K562 (cell line): ENCODE data around the gene USPL1. TPM values are rescaled to one million over a fixed set of nuclear protein-coding genes. Genes with fewer than 3 reads are reported as not detected.

ENCODE experiments used
- ATAC-seq: fragments of 200-7000 bp; cut with Tn5 transposase; 3 replicates; pipeline ENCODE4 v1.9.1; 2020; ENCODE audit warnings: moderate library complexity
- BruUV-seq: library from RNA; stranded (reverse); fragments of 400-500 nt; replicated peaks from 2 replicates; lab custom pipeline; 2021; lab: Mats Ljungman, UMichigan
- CTCF ChIA-PET: fragments of 300-600 bp; formaldehyde crosslinking; extraction: SDS; loops from one replicate; lab custom pipeline; 2021; ENCODE audit warnings: low intra/inter-chr PET ratio; lab: Yijun Ruan, JAX
- POLR2A ChIA-PET: fragments of 300-600, 350-650 bp; sonication (Branson Sonifier 250); formaldehyde crosslinking; extraction: SDS; loops from one replicate; lab custom pipeline; 2021; ENCODE audit warnings: antibody characterized with exemption, inconsistent platforms; lab: Yijun Ruan, JAX
- DNase-seq, 4 experiments: peaks; one replicate each; pipeline versions ENCODE4 v3.0.0 to v3.0.0-alpha.2; 2011 to 2018; ENCODE audit warnings: low spot score in 3 of 4, mixed read lengths in 3 of 4; ENCODE audit errors: extremely low read depth in 1 of 4
- FAIRE-seq: peaks from 2 replicates; lab custom pipeline; 2011; peaks lifted over from hg19 to GRCh38; lab: Jason Lieb, UNC
- H2AFZ ChIP-seq: 2 replicates; pipeline ENCODE4 v1.6.0; 2011; ENCODE audit warnings: low read depth, low read length, control low read depth, inconsistent platforms
- H3K27ac ChIP-seq: fragments of 200-600 bp; 3 replicates; pipeline ENCODE4 v1.8.0; 2011; ENCODE audit warnings: low read depth, mild to moderate bottlenecking, control low read depth, inconsistent platforms, low read length, moderate library complexity, mixed read lengths; ENCODE audit errors: extremely low read depth
- H3K27me3 ChIP-seq, 2 experiments: fragments of 300-600 bp in 1 of 2; 2 replicates in 1 of 2; 3 replicates in 1 of 2; pipeline versions ENCODE4 v1.6.0 to v1.8.0; 2011; ENCODE audit warnings: inconsistent platforms in 2 of 2, low read length in 2 of 2, mild to moderate bottlenecking in 1 of 2, mixed read lengths in 1 of 2, moderate library complexity in 1 of 2; ENCODE audit not compliant: control insufficient read depth in 2 of 2, insufficient read depth in 2 of 2
- H3K36me3 ChIP-seq: fragments of 300-600 bp; 3 replicates; pipeline ENCODE4 v1.8.0; 2011; ENCODE audit warnings: mild to moderate bottlenecking, low read length, inconsistent platforms; ENCODE audit not compliant: control insufficient read depth, insufficient read depth
- H3K4me1 ChIP-seq, 2 experiments: fragments of 200-600 bp in 1 of 2; replicated peaks in 1 of 2; 2 replicates in 1 of 2; 3 replicates in 1 of 2; pipeline versions ENCODE4 v1.5.1 to v1.8.0; 2011; ENCODE audit warnings: inconsistent platforms in 2 of 2, low read length in 2 of 2, mild to moderate bottlenecking in 1 of 2, mixed read lengths in 1 of 2, moderate library complexity in 1 of 2; ENCODE audit not compliant: control insufficient read depth in 2 of 2, insufficient read depth in 2 of 2
- H3K4me2 ChIP-seq: 2 replicates; pipeline ENCODE4 v1.6.1; 2011; ENCODE audit warnings: low read length, control low read depth, inconsistent platforms, mixed read lengths; ENCODE audit not compliant: insufficient read depth
- H3K4me3 ChIP-seq: fragments of 200-600 bp; sonication (generic), shearing (Covaris generic); 2 replicates; pipeline ENCODE4 v1.5.1; 2016; ENCODE audit warnings: control low read depth, inconsistent platforms
- H3K79me2 ChIP-seq: fragments of 200-600 bp; 3 replicates; pipeline ENCODE4 v1.8.0; 2011; ENCODE audit warnings: low read length, inconsistent platforms; ENCODE audit not compliant: control insufficient read depth, insufficient read depth
- H3K9ac ChIP-seq, 2 experiments: 2 replicates each; pipeline versions ENCODE4 v1.6.0 to v1.6.1; 2011; ENCODE audit warnings: low read depth in 2 of 2, low read length in 2 of 2, control low read depth in 1 of 2, inconsistent platforms in 1 of 2, mild to moderate bottlenecking in 1 of 2, mixed read lengths in 1 of 2; ENCODE audit not compliant: insufficient read depth in 1 of 2
- H3K9me1 ChIP-seq: one replicate; pipeline ENCODE4 v1.6.0; 2011; ENCODE audit warnings: inconsistent platforms, mild to moderate bottlenecking, low read length, moderate library complexity; ENCODE audit not compliant: control insufficient read depth, insufficient read depth
- H3K9me3 ChIP-seq: replicated peaks from 2 replicates; pipeline ENCODE4 v1.5.1; 2011; ENCODE audit warnings: low read depth, low read length, inconsistent platforms; ENCODE audit not compliant: control insufficient read depth, insufficient read depth
- H4K20me1 ChIP-seq: replicated peaks from 2 replicates; pipeline ENCODE4 v1.6.1; 2011; ENCODE audit warnings: low read length, inconsistent platforms, mixed read lengths; ENCODE audit not compliant: control insufficient read depth, insufficient read depth
- CBX3 ChIP-seq, 2 experiments: IDR thresholded peaks; 1 replicate in 1 of 2; 2 replicates in 1 of 2; pipeline ENCODE4 v1.6.1; 2012; ENCODE audit warnings: inconsistent platforms in 2 of 2, low read length in 2 of 2, borderline replicate concordance in 1 of 2, control low read depth in 1 of 2
- FOXK2 ChIP-seq, 2 experiments: fragments of 450-650 bp; IDR thresholded peaks in 1 of 2; conservative IDR thresholded peaks in 1 of 2; 2 replicates each; pipeline ENCODE4 v1.6.1; 2016; ENCODE audit warnings: low read depth in 2 of 2, mild to moderate bottlenecking in 1 of 2
- PCBP2 ChIP-seq: fragments of 200-400 bp; formaldehyde crosslinking; IDR thresholded peaks from 2 replicates; pipeline ENCODE4 v1.6.1; 2018; ENCODE audit warnings: low read length, low read depth, mild to moderate bottlenecking, moderate library complexity; ENCODE audit not compliant: poor library complexity, severe bottlenecking
- TCF3 ChIP-seq: sonication (generic); formaldehyde crosslinking; IDR thresholded peaks from 2 replicates; pipeline ENCODE4 v1.4.0; 2020; ENCODE audit warnings: mild to moderate bottlenecking, missing genetic modification reagents
- TEAD1 ChIP-seq, 2 experiments: fragments of 450-650 bp in 1 of 2; sonication (generic) in 1 of 2; formaldehyde crosslinking; IDR thresholded peaks; 2 replicates each; pipeline versions ENCODE4 v1.4.0 to v1.8.0; 2020 to 2022; ENCODE audit warnings: mild to moderate bottlenecking in 2 of 2, missing genetic modification reagents in 1 of 2
- TEAD4 ChIP-seq, 2 experiments: sonication (generic) in 1 of 2; formaldehyde crosslinking in 1 of 2; IDR thresholded peaks; 2 replicates each; pipeline versions ENCODE4 v1.6.1 to v1.8.0; 2012 to 2022; ENCODE audit warnings: borderline replicate concordance in 1 of 2, inconsistent platforms in 1 of 2, low read length in 1 of 2, mild to moderate bottlenecking in 1 of 2, missing genetic modification reagents in 1 of 2
- ZNF175 ChIP-seq: fragments of 200-800 bp; sonication (Bioruptor generic); IDR thresholded peaks from 2 replicates; pipeline ENCODE4 v1.6.1; 2016; ENCODE audit warnings: low read depth, mild to moderate bottlenecking, missing genetic modification characterization, missing compliant biosample characterization
- WGBS: fragments of 100-300 bp; shearing (Covaris generic); methylation state at CpG from one replicate; pipeline ENCODE4 v1.1.6; 2016; ENCODE audit warnings: low coverage, mixed read lengths; ENCODE audit not compliant: insufficient coverage; ENCODE audit errors: missing lambda C conversion rate; 5-methylcytosine and 5-hydroxymethylcytosine counted together
- in situ Hi-C: fragments of 300-500 bp; cut with MboI; formaldehyde crosslinking; loops from 4 replicates; pipeline ENCODE4 v1.15.0; 2018; ENCODE audit warnings: inconsistent platforms, mixed read lengths
- intact Hi-C: fragments of 100-400 bp; cut with micrococcal nuclease; formaldehyde crosslinking; loops from 2 replicates; pipeline ENCODE4 v1.14.2; 2022
- polyA plus RNA-seq, 8 experiments: library from polyadenylated mRNA; depleted of rRNA in 4 of 8; stranded (reverse) in 5 of 8; unstranded in 3 of 8; fragments of >200 nt; fragmentation: Nextera tagmentation in 2 of 8; fragmentation: Illumina TruSeq in 1 of 8; extraction: Ambion mirVana in 2 of 8; extraction: Trizol in 1 of 8; gene quantifications; 2 replicates each; pipeline versions ENCODE4 v1.2.1 to v1.2.3, GENCODE V29; 2011 to 2014; ENCODE audit warnings: inconsistent platforms in 1 of 8, missing spikeins in 1 of 8
- total RNA-seq, 7 experiments: library from RNA; depleted of rRNA in 6 of 7; stranded (reverse); fragments of >200 nt in 6 of 7; fragmentation: Illumina TruSeq in 2 of 7; extraction: Trizol in 2 of 7; gene quantifications; 2 replicates each; pipeline versions ENCODE4 v1.2.1 to v1.2.3, GENCODE V29; 2011 to 2021; ENCODE audit warnings: low replicate concordance in 1 of 7

USPL1 gene
- total and polyA plus RNA-seq, 9 of the 15 experiments (the other 6 are each of a cell fraction or from before 2014, with no cell fraction given) = 5.5 to 18.0 (median 12.0) TPM

GRCh38 chr13:30665638-30666037, 47.9 kb downstream of the USPL1 start:
- Histone ChIP-seq H3K9me3 (no peaks in the 10 kb centered on the region), H3K4me2 (peak overlapping the region; percentile 58; the same call in 1 of the 2 replicates), H4K20me1 (no peaks in the 10 kb centered on the region), H3K79me2 (no peaks in the 10 kb centered on the region), H3K27ac (peak overlapping the region; percentile 62; the same call in 1 of the 3 replicates)
- BruUV-seq = no TSS peak
- CTCF ChIA-PET = no interaction called here
- intact Hi-C loops = no loop called here
- TF ChIP-seq ZNF175 (CRISPR knock-in tag) = 0 out of 2 replicates have a peak, but pooled peaks have one; percentile 29
- TF ChIP-seq CBX3 (IDR thresholded peaks at IDR 0.05; ENCODE audit: borderline replicate concordance in 1 of 2, low read length in 2 of 2) = no peak
- TF ChIP-seq, all 486 proteins: peak for 1
- DNase-seq (no peak), ATAC-seq (peak; percentile 42), FAIRE-seq (no peak)
- Histone ChIP-seq H2AFZ (peak overlapping the region; percentile 97), H3K27me3 (no peaks in the 10 kb centered on the region), H3K36me3 (no peaks in the 10 kb centered on the region), H3K9me1 (no peaks in the 10 kb centered on the region), H3K4me3 (no peak overlapping the region), H3K9ac (peak overlapping the region; percentile 33 to 71; a peak in 3 of 4 replicates), H3K4me1 (peaks cover 12 to 13% of the 10 kb centered on the region in 2 experiments)
- POLR2A ChIA-PET = interaction anchor here (0.6 to 1.1 kb wide), 2 partner anchors 21 to 231 kb away, joined by 3 read pairs; no protein-coding TSS in a partner anchor
- WGBS = 40% methylated on average over 1 of the region's 1 CpG
- in situ Hi-C loops = no loop called here

- 12% methylated on average over 7 of the region's 8 CpGs for WGBS
- H4K20me1 ChIP-seq = no peaks in the 10 kb centered on the region
- 0 out of 2 replicates have a peak, but pooled peaks have one; percentile 28 for TF ChIP-seq TEAD4 (IDR thresholded peaks at IDR 0.05; ENCODE audit: low read length)
- no peak for TF ChIP-seq TEAD4 (CRISPR knock-in tag; IDR thresholded peaks at IDR 0.05; ENCODE audit: borderline replicate concordance)
- peak; percentile 12; the same call in 1 of the 2 replicates for TF ChIP-seq TCF3 (CRISPR knock-in tag)
- peak in 1 of 2 experiments; percentile 72; a peak in 1 of 4 replicates for TF ChIP-seq TEAD1 (CRISPR knock-in tag; IDR thresholded peaks at IDR 0.05)
- no peak for TF ChIP-seq PCBP2
- TF ChIP-seq FOXK2 (conservative IDR thresholded peaks at IDR 0.05 in 1 of 2, IDR thresholded peaks at IDR 0.05 in 1 of 2; ENCODE audit: low read depth in 2 of 2) = peak; percentile 64 to 74; a peak in 2 of 4 replicates
- ChIA-PET CTCF (no interaction called here), POLR2A (interaction anchor here (0.6 kb wide), 1 partner anchor 232 kb away, joined by 3 read pairs; no protein-coding TSS in a partner anchor)
- in situ Hi-C loops (no loop called here), intact Hi-C loops (no loop called here)
- H3K4me2 ChIP-seq = peak overlapping the region; percentile 58
- H3K9ac ChIP-seq = peak overlapping the region; percentile 33 to 71; a peak in 3 of 4 replicates
- peak overlapping the region; percentile 97 for H2AFZ ChIP-seq
- H3K9me1 ChIP-seq = no peaks in the 10 kb centered on the region
- H3K79me2 ChIP-seq = no peaks in the 10 kb centered on the region
- peak; percentile 60 for FAIRE-seq
- peaks cover 12 to 13% of the 10 kb centered on the region in 2 experiments for H3K4me1 ChIP-seq
- no peak overlapping the region for H3K4me3 ChIP-seq
- no peaks in the 10 kb centered on the region for H3K27me3 ChIP-seq
- H3K27ac ChIP-seq = peak overlapping the region; percentile 62; the same call in 1 of the 3 replicates
- peak; percentile 80 for ATAC-seq
- no peaks in the 10 kb centered on the region for H3K9me3 ChIP-seq
- peak; percentile 19 to 59 (median 40) for DNase-seq
- no peaks in the 10 kb centered on the region for H3K36me3 ChIP-seq
- no TSS peak for BruUV-seq
These were observed 48.4 kb downstream of the USPL1 start for GRCh38 chr13:30666113-30666512.
